Right atrium auricular region (tissue), 2 donors: ENCODE measurements around the gene IL17F. TPM values are rescaled to one million over a fixed set of nuclear protein-coding genes. Genes with fewer than 3 reads are reported as not detected.
"Not testable (repeated sequence)": the region's sequence is repeated elsewhere in the genome, so short reads cannot be mapped to it uniquely, and the experiment has no call there.

Experiments
- DNase-seq: peaks from one replicate; pipeline ENCODE4 v3.0.0-alpha.2; 2019; ENCODE audit warnings: low spot score
- H3K27ac ChIP-seq, 2 donors: fragments of 200-600 bp; sonication (generic); 1 replicate in 1 of 2; 2 replicates in 1 of 2; pipeline ENCODE4 v1.5.1; 2016 to 2019
- H3K27me3 ChIP-seq, 2 donors: fragments of 200-600 bp; sonication (generic); one replicate each; pipeline versions ENCODE4 v1.5.1 to v1.6.0; 2017 to 2019
- H3K36me3 ChIP-seq: fragments of 200-600 bp; sonication (generic); one replicate; pipeline ENCODE4 v1.5.1; 2016
- H3K4me1 ChIP-seq, 2 donors: fragments of 200-600 bp; sonication (generic); one replicate each; pipeline versions ENCODE4 v1.5.1 to v1.6.0; 2017 to 2019
- H3K4me3 ChIP-seq, 2 donors: fragments of 200-600 bp; sonication (generic); 1 replicate in 1 of 2; 2 replicates in 1 of 2; pipeline ENCODE4 v1.5.1; 2017 to 2019; ENCODE audit warnings: mild to moderate bottlenecking in 1 of 2, moderate library complexity in 1 of 2
- H3K9me3 ChIP-seq, 2 donors: fragments of 200-600 bp; sonication (generic); one replicate each; pipeline ENCODE4 v1.5.1; 2019
- total RNA-seq, 2 donors: library from RNA; depleted of rRNA; stranded (reverse); fragments of >200 nt; gene quantifications; one replicate each; pipeline ENCODE4 v1.1.0, GENCODE V29; 2016
- TF ChIP-seq, protein P1 (sequence below), 2 donors: fragments of 200-600 bp; sonication (generic); IDR thresholded peaks; one replicate each; pipeline ENCODE4 v1.5.1; 2019; ENCODE audit warnings: antibody characterized with exemption in 2 of 2

The IL17F gene
- total RNA-seq, 2 donors from 2014 or later = not detected

GRCh38 chr6:52201046-52201445 lies 43.3 kb downstream of the IL17F start:
- Histone ChIP-seq H3K9me3 (peaks cover 0 to 14% of the 10 kb centered on the region in 2 donors), H3K4me1 (no peaks in the 10 kb centered on the region), H3K27ac (no peak overlapping the region), H3K4me3 (no peak overlapping the region), H3K36me3 (no peaks in the 10 kb centered on the region), H3K27me3 (no peaks in the 10 kb centered on the region)
- no peak for DNase-seq
- TF ChIP-seq, protein P1, sequence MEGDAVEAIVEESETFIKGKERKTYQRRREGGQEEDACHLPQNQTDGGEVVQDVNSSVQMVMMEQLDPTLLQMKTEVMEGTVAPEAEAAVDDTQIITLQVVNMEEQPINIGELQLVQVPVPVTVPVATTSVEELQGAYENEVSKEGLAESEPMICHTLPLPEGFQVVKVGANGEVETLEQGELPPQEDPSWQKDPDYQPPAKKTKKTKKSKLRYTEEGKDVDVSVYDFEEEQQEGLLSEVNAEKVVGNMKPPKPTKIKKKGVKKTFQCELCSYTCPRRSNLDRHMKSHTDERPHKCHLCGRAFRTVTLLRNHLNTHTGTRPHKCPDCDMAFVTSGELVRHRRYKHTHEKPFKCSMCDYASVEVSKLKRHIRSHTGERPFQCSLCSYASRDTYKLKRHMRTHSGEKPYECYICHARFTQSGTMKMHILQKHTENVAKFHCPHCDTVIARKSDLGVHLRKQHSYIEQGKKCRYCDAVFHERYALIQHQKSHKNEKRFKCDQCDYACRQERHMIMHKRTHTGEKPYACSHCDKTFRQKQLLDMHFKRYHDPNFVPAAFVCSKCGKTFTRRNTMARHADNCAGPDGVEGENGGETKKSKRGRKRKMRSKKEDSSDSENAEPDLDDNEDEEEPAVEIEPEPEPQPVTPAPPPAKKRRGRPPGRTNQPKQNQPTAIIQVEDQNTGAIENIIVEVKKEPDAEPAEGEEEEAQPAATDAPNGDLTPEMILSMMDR (IDR thresholded peaks at IDR 0.05) = no peak

DNA sequence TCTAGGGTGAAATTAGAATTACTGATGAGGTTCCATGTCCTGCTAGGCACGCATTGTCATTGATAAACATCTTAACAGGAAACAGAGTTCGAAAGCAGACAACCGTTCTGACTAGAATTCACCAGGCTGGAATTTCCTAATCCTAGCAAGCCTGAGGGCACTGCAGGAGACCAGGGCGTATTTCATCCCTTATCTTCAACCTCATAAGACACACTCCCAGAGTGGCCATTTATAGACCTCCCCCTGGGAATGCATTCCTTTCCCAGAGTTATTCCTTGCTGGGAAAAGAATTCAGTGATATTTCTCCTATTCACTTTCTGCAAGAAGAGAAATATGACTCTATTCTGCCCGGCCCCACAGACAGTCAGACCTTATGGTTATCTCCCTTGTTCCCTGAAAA lies 44.2 kb downstream of the IL17F start:
- not testable (repeated sequence) for DNase-seq, H3K4me1 ChIP-seq, H3K4me3 ChIP-seq, H3K27ac ChIP-seq, H3K27me3 ChIP-seq, H3K36me3 ChIP-seq
- peaks cover 0 to 14% of the 10 kb centered on the region in 2 donors for H3K9me3 ChIP-seq

DNA sequence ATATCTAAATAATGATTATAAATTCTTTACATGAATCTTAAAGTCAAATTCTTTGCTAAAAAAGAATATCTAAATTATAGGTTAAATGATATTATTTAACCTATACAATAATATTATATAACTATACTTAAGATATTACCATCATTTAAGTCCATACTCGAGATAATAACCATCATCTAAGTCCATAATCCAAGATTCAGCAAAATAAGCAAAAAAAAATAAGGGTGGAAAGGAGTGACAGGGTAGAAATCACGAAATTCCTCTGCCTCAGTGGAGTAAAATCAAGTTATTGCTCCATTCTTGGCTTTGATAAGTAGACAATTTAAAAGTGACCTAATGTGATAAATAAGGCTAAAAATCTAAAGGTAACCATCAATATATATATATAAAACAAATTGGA lies 48.4 kb downstream of the IL17F start:
- DNase-seq = no peak
- no peaks in the 10 kb centered on the region for H3K27me3 ChIP-seq
- H3K36me3 ChIP-seq = no peaks in the 10 kb centered on the region
- peaks cover 0 to 7% of the 10 kb centered on the region in 2 donors for H3K9me3 ChIP-seq
- no peak overlapping the region for H3K4me3 ChIP-seq
- no peak overlapping the region for H3K27ac ChIP-seq
- H3K4me1 ChIP-seq = no peaks in the 10 kb centered on the region
- TF ChIP-seq, protein P1 (IDR thresholded peaks at IDR 0.05) = no peak

DNA sequence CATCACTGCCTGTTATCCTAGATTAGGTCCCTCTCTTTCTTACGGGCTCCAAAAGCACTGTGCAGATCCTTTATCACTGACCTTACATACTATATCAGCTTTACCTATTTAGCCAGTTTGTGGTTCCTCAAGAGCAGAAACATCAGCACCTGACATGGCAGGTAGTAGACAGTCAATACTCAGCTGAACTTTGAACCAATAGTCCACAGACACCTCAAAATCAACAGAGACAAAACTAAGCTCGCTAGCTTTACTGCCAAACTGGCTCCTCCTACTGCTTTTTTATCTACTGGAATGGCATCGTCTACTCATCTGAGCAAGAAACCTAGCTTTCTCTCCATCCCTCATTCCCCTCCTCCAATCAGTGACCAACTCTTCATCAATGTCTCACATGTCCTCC lies 52.5 kb downstream of the IL17F start:
- H3K4me3 ChIP-seq = no peak overlapping the region
- H3K9me3 ChIP-seq = no peaks in the 10 kb centered on the region
- H3K4me1 ChIP-seq = no peaks in the 10 kb centered on the region
- no peaks in the 10 kb centered on the region for H3K36me3 ChIP-seq
- TF ChIP-seq, protein P1 (IDR thresholded peaks at IDR 0.05) = no peak
- no peaks in the 10 kb centered on the region for H3K27me3 ChIP-seq
- no peak for DNase-seq
- no peak overlapping the region for H3K27ac ChIP-seq

DNA sequence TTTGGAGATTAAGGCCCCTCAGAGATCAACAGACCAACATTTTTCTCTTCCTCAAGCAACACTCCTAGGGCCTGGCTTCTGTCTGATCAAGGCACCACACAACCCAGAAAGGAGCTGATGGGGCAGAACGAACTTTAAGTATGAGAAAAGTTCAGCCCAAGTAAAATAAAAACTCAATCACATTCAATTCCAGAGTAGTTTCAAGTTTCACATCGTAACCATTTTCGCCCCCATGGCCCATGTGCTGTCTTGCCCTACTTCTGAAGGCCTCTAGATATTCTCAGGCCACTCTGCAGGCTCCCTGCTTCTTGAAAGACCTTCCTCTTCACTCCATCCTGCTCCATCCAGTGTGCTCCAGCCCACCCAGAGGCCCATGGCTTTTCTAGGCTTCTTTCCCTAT lies 53.9 kb downstream of the IL17F start:
- TF ChIP-seq, protein P1 (IDR thresholded peaks at IDR 0.05) = no peak
- Histone ChIP-seq H3K27me3 (no peaks in the 10 kb centered on the region), H3K36me3 (no peaks in the 10 kb centered on the region), H3K9me3 (no peaks in the 10 kb centered on the region), H3K27ac (no peak overlapping the region), H3K4me1 (no peaks in the 10 kb centered on the region), H3K4me3 (no peak overlapping the region)
- DNase-seq = no peak

GRCh38 chr6:52189974-52190373 lies 54.3 kb downstream of the IL17F start:
- TF ChIP-seq, protein P1 (IDR thresholded peaks at IDR 0.05) = no peak
- no peak overlapping the region for H3K27ac ChIP-seq
- no peaks in the 10 kb centered on the region for H3K4me1 ChIP-seq
- DNase-seq = no peak
- H3K36me3 ChIP-seq = no peaks in the 10 kb centered on the region
- no peaks in the 10 kb centered on the region for H3K9me3 ChIP-seq
- H3K27me3 ChIP-seq = no peaks in the 10 kb centered on the region
- no peak overlapping the region for H3K4me3 ChIP-seq
